DND-41 (cell line): ENCODE measurements around the gene NOS1AP.

Experiments
- CTCF ChIP-seq: IDR thresholded peaks from 2 replicates; pipeline ENCODE4 v1.5.1; 2012; ENCODE audit warnings: borderline replicate concordance, low read length, moderate library complexity, mild to moderate bottlenecking; ENCODE audit not compliant: poor library complexity, severe bottlenecking; ENCODE audit errors: extremely low read depth
- EZH2 ChIP-seq: IDR thresholded peaks from 3 replicates; pipeline ENCODE4 v1.6.1; 2012; ENCODE audit warnings: borderline replicate concordance, low read depth, mild to moderate bottlenecking, moderate library complexity, low read length, inconsistent platforms; ENCODE audit not compliant: severe bottlenecking

DNA sequence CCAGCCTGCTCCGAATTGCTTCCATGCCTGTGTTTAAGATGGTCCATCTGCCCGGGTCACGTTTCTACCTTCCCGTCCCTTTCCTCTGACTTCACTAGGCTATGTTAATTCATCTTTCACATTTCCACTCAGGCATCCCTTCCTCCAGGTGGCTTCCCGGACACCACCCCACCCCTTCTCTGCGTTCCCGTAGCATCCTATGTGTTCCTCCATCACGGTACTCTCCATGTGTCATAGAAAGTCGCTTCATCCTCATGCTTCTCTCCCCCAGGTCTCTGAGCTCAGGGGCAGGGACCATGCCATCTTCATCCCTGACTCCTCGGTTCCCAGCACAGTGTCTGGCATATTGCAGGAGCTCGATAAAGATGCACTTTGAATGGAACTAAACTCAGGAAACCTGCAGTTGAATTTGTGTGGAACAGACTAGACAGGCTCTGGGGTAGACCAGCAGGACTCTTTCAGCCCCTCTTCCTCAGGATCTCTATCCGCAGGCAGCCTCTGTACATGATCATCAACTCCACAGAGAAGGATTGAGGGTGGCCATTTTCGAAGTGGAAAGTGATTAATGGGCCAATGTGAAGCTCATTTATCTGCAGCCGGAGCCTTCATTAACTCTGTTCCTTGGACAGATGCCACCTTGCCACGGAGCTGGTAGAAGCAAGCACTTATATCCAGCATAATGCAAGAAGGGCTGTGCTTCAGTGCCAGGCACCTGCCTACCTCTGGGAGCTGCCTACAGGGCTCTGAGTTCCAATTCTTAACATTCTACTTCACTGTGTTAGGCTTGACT, 321.1 kb downstream of the NOS1AP start:
- TF ChIP-seq EZH2 (no peak), CTCF (no peak)
